ENCODE measurements around the gene HPGD. TPM values are rescaled to one million over a fixed set of nuclear protein-coding genes. Genes with fewer than 3 reads are reported as not detected.

Gene HPGD
- total and polyA plus RNA-seq, 7 donors = 0.40 to 6.5 (median 0.98) TPM

DNA sequence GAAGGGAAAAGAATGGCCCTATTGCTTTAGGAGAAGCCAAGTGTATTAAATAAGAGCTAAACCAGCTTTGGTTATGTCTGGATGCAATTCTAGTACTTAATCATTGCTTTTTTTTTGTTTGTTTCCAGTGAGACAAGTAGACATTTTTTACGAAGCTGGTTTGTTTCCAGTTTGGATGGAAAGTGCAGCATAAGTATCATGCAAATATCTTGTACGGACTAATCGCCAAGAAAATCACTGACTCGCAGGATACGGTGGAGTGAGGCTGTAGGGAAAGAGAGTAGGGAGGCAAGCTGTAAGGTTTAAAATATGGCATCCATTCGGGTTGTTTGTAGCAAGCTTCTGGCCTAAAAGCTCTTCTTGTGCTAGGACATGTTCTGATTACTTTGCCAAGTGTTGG, 64.8 kb downstream of the HPGD start:
- no peaks in the 10 kb centered on the region for H3K27me3 ChIP-seq (ENCODE audit: insufficient read depth in 3 of 3, low read length in 2 of 3)
- TF ChIP-seq, protein P1, sequence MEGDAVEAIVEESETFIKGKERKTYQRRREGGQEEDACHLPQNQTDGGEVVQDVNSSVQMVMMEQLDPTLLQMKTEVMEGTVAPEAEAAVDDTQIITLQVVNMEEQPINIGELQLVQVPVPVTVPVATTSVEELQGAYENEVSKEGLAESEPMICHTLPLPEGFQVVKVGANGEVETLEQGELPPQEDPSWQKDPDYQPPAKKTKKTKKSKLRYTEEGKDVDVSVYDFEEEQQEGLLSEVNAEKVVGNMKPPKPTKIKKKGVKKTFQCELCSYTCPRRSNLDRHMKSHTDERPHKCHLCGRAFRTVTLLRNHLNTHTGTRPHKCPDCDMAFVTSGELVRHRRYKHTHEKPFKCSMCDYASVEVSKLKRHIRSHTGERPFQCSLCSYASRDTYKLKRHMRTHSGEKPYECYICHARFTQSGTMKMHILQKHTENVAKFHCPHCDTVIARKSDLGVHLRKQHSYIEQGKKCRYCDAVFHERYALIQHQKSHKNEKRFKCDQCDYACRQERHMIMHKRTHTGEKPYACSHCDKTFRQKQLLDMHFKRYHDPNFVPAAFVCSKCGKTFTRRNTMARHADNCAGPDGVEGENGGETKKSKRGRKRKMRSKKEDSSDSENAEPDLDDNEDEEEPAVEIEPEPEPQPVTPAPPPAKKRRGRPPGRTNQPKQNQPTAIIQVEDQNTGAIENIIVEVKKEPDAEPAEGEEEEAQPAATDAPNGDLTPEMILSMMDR (IDR thresholded peaks at IDR 0.05) = no peak
- no peaks in the 10 kb centered on the region for H3K36me3 ChIP-seq (ENCODE audit: insufficient read depth in 1 of 2, low read depth in 1 of 2)
- intact Hi-C loops (cut with DNase I) = no loop called here
- H3K27ac ChIP-seq = no peak overlapping the region
- no peak overlapping the region for H3K4me3 ChIP-seq
- H3K4me1 ChIP-seq = no peaks in the 10 kb centered on the region
- ATAC-seq (no peak), DNase-seq (no peak)
- 66 to 70% (median 69%) methylated on average over 6 of the region's 6 CpGs for WGBS, 3 donors
- no peaks in the 10 kb centered on the region for H3K9me3 ChIP-seq

DNA sequence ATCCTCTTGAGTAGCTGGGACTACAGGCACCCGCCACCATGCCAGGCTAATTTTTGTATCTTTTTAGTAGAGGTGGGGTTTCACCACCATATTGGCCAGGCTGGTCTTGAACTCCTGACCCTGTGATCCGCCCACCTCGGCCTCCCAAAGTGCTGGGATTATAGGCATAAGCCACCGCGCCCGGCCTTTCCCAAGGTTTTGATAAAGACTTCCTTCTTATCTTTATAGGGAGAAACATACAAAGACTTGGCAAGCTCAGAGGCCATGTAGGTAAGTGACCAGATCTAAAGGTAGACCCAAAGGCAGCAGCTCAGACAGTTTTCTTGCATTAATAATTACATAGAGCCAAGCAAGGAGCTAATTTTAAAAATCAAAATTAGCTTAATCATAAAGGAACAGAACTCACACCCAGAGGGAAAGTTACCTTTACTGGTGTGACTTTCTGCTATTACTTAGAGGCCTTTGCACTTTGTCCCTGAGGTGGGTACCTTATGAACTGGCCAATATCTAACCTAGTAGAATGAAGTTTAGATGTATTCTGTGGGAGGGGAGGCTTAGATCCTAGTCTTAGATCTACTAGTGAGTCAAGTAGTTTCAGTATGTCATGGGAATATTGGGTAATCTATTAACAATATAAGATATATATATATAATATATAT, 67.3 kb downstream of the HPGD start:
- Histone ChIP-seq H3K27me3 (ENCODE audit: insufficient read depth in 3 of 3, low read length in 2 of 3) (no peaks in the 10 kb centered on the region), H3K4me3 (no peak overlapping the region), H3K9me3 (no peaks in the 10 kb centered on the region), H3K36me3 (ENCODE audit: insufficient read depth in 1 of 2, low read depth in 1 of 2) (no peaks in the 10 kb centered on the region), H3K27ac (no peak overlapping the region), H3K4me1 (no peaks in the 10 kb centered on the region)
- TF ChIP-seq, protein P1 (IDR thresholded peaks at IDR 0.05) = no peak
- ATAC-seq (no peak), DNase-seq (peak in 1 of 2 donors; percentile 47)
- intact Hi-C loops (cut with DNase I) = no loop called here
- WGBS, 3 donors = 81 to 86% (median 85%) methylated on average over 6 of the region's 6 CpGs

DNA sequence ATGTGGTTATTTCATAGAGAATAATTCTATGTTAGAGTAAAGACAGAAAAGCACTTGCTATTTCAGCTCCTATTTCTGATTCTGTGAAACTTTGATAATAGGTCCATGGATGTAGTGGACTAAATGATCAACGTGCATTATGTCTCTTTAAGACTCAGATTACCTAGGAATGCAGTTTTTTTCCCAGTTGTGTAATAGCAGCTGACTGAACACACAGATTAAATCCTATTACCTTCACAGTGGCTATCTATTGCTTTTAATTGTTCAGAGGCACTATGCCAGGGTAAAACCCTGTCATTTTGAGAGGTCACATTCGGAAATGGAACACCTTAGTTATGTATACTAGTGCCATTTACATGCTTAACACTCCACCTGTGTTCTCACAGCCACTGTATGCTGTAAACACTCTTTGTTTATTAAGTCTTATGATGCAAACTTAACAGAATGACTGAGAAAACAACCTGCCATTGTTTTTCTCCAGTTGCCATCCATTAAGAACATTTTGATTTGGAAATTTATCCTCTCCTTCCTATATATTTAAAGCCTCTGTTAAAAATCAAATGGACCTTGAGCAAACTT, 70.5 kb downstream of the HPGD start:
- H3K9me3 ChIP-seq = no peaks in the 10 kb centered on the region
- H3K4me3 ChIP-seq = no peak overlapping the region
- intact Hi-C loops (cut with DNase I) = no loop called here
- TF ChIP-seq, protein P1 (IDR thresholded peaks at IDR 0.05) = no peak
- H3K4me1 ChIP-seq = no peaks in the 10 kb centered on the region
- no peaks in the 10 kb centered on the region for H3K27me3 ChIP-seq (ENCODE audit: insufficient read depth in 3 of 3, low read length in 2 of 3)
- no peak for ATAC-seq
- 43 to 49% (median 43%) methylated on average over 2 of the region's 2 CpGs for WGBS, 3 donors
- DNase-seq = no peak
- no peak overlapping the region for H3K27ac ChIP-seq
- H3K36me3 ChIP-seq (ENCODE audit: insufficient read depth in 1 of 2, low read depth in 1 of 2) = no peaks in the 10 kb centered on the region

DNA sequence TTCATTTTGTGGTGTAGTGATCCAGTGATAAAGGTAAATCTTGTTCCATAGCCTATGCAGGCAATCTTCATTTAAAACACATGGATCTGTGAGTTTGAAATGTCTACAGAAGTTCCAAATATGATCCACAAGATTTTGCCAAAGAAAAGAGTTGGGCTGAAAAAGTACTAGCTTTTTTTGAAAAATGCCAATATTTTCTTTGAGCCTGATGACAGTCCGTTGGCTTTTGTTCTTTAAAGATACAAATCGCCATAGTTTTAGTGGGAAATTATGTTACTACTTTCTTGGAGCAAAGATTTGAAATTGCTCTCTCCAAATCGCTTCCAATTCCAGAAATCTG, 71.5 kb downstream of the HPGD start:
- no peak for ATAC-seq
- no peak for DNase-seq
- Histone ChIP-seq H3K27ac (no peak overlapping the region), H3K4me1 (no peaks in the 10 kb centered on the region), H3K36me3 (ENCODE audit: insufficient read depth in 1 of 2, low read depth in 1 of 2) (no peaks in the 10 kb centered on the region), H3K27me3 (ENCODE audit: insufficient read depth in 3 of 3, low read length in 2 of 3) (no peaks in the 10 kb centered on the region), H3K4me3 (no peak overlapping the region), H3K9me3 (no peaks in the 10 kb centered on the region)
- TF ChIP-seq, protein P1 (IDR thresholded peaks at IDR 0.05) = no peak
- WGBS, 3 donors = 72 to 86% (median 74%) methylated on average over 3 of the region's 3 CpGs
- intact Hi-C loops (cut with DNase I) = no loop called here
